DMS153 (cell line): Measurements from ENCODE around the gene GSN.

Experiments used
- DNase-seq: peaks from one replicate; lab custom pipeline; 2025; lab: John Stamatoyannopoulos, UW

The GSN gene

DNA sequence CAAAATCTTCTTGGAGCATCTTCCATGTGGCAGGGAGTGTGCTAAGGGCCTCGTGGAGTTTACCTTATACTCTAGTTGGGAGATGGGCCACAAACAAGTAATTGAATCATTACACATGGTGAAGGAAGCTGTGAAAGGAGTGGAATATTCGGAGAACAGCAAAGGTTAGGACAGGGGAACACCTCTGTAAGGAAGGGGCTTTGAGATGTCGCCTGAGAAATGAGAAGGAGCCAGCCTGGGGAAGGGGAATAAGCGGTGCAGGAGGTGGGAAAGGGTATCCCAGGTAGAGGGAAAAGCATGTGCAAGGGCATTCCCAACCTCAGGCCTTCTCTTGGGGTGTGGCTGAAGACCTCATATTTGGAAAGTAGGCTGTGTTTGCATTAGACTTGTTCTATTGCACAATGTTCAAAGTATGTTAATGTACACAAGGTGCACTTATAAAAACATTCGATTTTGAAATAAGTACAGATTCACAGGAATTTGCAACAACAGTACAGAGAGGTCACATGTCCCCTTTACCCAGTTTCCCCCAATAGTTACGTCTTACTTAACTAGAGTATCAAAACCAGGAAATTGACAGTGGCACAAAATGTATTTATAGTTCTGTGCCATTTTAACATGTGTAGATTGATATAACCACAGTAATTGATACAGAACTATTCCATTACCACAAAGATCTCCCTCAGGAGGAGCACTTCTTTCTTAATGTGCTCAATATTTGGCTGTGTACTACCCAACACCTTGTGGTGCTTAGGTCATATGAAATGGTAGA lies 104.5 kb downstream of the GSN start:
- DNase-seq = no peak

DNA sequence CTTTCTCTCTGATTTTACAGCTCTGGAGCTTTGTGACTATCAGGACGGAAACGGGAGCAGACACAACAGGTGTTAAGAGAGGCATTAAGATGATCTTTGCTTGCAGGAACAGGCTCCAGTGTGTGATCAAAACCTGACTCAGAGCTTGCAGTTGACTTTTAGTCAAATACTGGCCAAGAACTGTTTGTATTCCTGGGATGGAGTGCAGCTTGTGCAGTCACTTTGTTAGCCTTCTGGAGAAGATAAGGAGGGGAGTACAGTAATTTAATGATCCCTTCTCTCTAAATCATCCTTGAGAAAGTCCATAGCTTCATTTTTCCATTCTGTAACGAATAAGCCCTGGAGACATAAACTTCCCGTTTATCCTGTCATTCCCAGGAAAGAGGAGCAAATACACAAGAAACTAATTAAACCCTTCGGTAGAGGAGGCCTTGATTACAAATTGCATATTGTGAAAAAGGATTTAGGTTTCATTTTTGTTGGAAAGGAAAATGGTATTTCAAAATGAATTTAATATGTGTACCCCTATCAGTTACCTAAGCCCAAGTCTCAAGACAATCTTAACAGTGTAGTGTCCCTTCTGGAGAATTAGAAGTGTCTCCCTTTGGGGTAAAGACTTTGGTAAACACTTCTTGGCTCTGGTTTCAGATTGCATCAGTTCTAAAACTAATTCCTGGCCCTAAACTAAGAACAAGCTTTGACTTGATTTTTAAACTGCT lies 105.2 kb downstream of the GSN start:
- no peak for DNase-seq

DNA sequence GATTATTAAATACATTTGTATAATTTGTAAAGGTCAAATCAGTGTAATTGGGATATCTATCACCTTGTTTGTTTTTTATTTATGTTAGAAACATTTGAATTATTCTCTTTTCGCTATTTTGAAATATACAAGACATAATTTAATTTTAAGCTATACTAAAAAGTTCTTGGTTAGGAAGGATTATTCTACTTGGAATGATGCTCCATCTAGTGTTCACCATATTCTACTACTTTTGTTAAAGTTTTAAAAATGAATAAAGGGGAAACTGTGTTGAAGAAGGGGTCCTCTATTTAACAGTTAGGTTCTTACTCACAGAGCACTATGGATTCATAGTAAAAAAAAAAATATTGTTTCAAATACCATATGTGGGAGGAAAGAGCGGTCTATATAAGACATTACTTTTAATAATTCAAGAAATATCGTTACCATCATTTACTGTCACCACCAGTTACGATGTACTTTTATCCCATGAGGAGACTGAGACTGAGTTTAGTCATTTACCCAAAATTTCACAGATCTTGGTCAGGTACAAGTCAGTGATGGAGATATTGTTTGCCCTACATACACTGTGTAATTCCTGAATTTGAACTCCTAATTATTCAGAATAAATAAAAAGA lies 108.4 kb downstream of the GSN start:
- DNase-seq = no peak

DNA sequence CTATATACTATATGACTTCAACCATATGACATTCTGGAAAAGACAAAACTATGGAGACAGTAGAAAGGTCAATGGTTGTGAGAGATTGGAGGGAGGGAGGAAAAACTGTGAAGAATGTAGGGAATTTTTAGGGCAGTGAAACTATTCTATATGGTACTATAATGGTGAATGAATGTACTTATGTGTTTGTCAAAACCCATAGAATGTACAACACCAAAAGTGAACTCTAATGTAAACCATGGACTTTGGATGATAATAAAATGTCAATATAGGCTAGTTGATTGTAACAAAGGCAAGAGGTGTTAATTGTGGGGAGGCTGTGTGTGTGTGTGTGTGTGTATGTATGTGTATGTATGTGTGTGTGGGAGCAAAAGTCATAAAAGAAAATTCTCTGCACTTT lies 112.9 kb downstream of the GSN start:
- no peak for DNase-seq
